Cardiac muscle cell (in vitro differentiated cells and primary cell): ENCODE results near the gene ZBTB39. TPM values are rescaled to one million over a fixed set of nuclear protein-coding genes. Genes with fewer than 3 reads are reported as not detected.

Experiments used
- DNase-seq, 2 donors: peaks; one replicate each; pipeline versions ENCODE4 v3.0.0 to v3.0.0-alpha.2; 2010 to 2017; ENCODE audit warnings: low read depth in 1 of 2, low spot score in 1 of 2
- H3K27ac ChIP-seq: fragments of 200-600 bp; sonication (generic); 2 replicates; pipeline ENCODE4 v1.5.1; 2016
- H3K27me3 ChIP-seq: fragments of 200-600 bp; sonication (generic); 2 replicates; pipeline ENCODE4 v1.6.0; 2016; ENCODE audit warnings: control low read depth
- H3K36me3 ChIP-seq: fragments of 200-600 bp; sonication (generic); 2 replicates; pipeline ENCODE4 v1.5.1; 2016; ENCODE audit warnings: control low read depth
- H3K4me1 ChIP-seq: fragments of 200-600 bp; sonication (generic); 2 replicates; pipeline ENCODE4 v1.8.1; 2017; ENCODE audit warnings: low read depth, mild to moderate bottlenecking, mixed run types
- H3K4me3 ChIP-seq: fragments of 200-600 bp; sonication (generic); 2 replicates; pipeline ENCODE4 v1.5.1; 2016; ENCODE audit warnings: mild to moderate bottlenecking
- H3K9me3 ChIP-seq: fragments of 200-600 bp; sonication (generic); 2 replicates; pipeline ENCODE4 v1.5.1; 2017; ENCODE audit warnings: low read depth, mild to moderate bottlenecking, control low read depth
- CTCF ChIP-seq: IDR thresholded peaks from 2 replicates; pipeline ENCODE4 v1.5.1; 2012; ENCODE audit warnings: low read depth, mild to moderate bottlenecking, low read length
- polyA plus RNA-seq: library from polyadenylated mRNA; unstranded; fragments of >200 nt; fragmentation: Nextera tagmentation; extraction: Ambion mirVana; gene quantifications from 2 replicates; pipeline ENCODE4 v1.2.1, GENCODE V29; 2016
- total RNA-seq: library from RNA; depleted of rRNA; stranded (reverse); fragments of >200 nt; gene quantifications from 2 replicates; pipeline ENCODE4 v1.2.3, GENCODE V29; 2016

ZBTB39 gene
- total and polyA plus RNA-seq, 2 experiments from 2014 or later: 8.8 to 17.9 TPM

GRCh38 chr12:57044889-57045288 is 38.5 kb upstream of the ZBTB39 start:
- DNase-seq: no peak
- H3K9me3 ChIP-seq: no peaks in the 10 kb centered on the region

GRCh38 chr12:57044468-57044867 is 38.1 kb upstream of the ZBTB39 start:
- Histone ChIP-seq H3K4me1 (no peaks in the 10 kb centered on the region), H3K27me3 (peaks cover 2% of the 10 kb centered on the region), H3K9me3 (no peaks in the 10 kb centered on the region), H3K36me3 (no peaks in the 10 kb centered on the region), H3K27ac (no peak overlapping the region), H3K4me3 (no peak overlapping the region)
- DNase-seq: no peak
- TF ChIP-seq CTCF: no peak

More at GRCh38 chr12:57044889-57045288, 38.5 kb upstream of the ZBTB39 start:
- H3K27me3 ChIP-seq: peaks cover 2% of the 10 kb centered on the region
- no peak overlapping the region for H3K4me3 ChIP-seq
- no peak overlapping the region for H3K27ac ChIP-seq
- TF ChIP-seq CTCF: no peak
- H3K4me1 ChIP-seq: no peaks in the 10 kb centered on the region
- H3K36me3 ChIP-seq: no peaks in the 10 kb centered on the region

GRCh38 chr12:57042695-57043094 is 36.3 kb upstream of the ZBTB39 start:
- no peaks in the 10 kb centered on the region for H3K4me1 ChIP-seq
- H3K27me3 ChIP-seq: peaks cover 2% of the 10 kb centered on the region
- DNase-seq: no peak
- H3K36me3 ChIP-seq: no peaks in the 10 kb centered on the region
- H3K4me3 ChIP-seq: no peak overlapping the region
- TF ChIP-seq CTCF: no peak
- H3K27ac ChIP-seq: no peak overlapping the region
- no peaks in the 10 kb centered on the region for H3K9me3 ChIP-seq

- no peak for TF ChIP-seq CTCF
- no peaks in the 10 kb centered on the region for H3K9me3 ChIP-seq
- no peaks in the 10 kb centered on the region for H3K4me1 ChIP-seq
- no peak overlapping the region for H3K27ac ChIP-seq
- H3K36me3 ChIP-seq: no peaks in the 10 kb centered on the region
- no peak overlapping the region for H3K4me3 ChIP-seq
- H3K27me3 ChIP-seq: peaks cover 2% of the 10 kb centered on the region
- DNase-seq: no peak
Measured at GRCh38 chr12:57040750-57041149, 34.4 kb upstream of the ZBTB39 start.

- no peaks in the 10 kb centered on the region for H3K9me3 ChIP-seq
- no peak for TF ChIP-seq CTCF
- H3K27me3 ChIP-seq: peaks cover 2% of the 10 kb centered on the region
- no peaks in the 10 kb centered on the region for H3K4me1 ChIP-seq
- no peak overlapping the region for H3K4me3 ChIP-seq
- DNase-seq: no peak
- H3K27ac ChIP-seq: no peak overlapping the region
- no peaks in the 10 kb centered on the region for H3K36me3 ChIP-seq
Measured at GRCh38 chr12:57040211-57040610, 33.9 kb upstream of the ZBTB39 start.
